HepG2 (cell line): Measurements from ENCODE around the gene LMAN2L. TPM values are rescaled to one million over a fixed set of nuclear protein-coding genes. Genes with fewer than 3 reads are reported as not detected.

Experiments used
- DPF2 ChIP-seq: sonication (generic); formaldehyde crosslinking; IDR thresholded peaks from 2 replicates; pipeline ENCODE4 v1.4.0; 2020; ENCODE audit warnings: mild to moderate bottlenecking, low read depth, missing genetic modification reagents, borderline replicate concordance
- EP300 ChIP-seq, 3 experiments: sonication (generic) in 1 of 3; formaldehyde crosslinking in 1 of 3; IDR thresholded peaks; 2 replicates each; pipeline versions ENCODE4 v1.5.1 to v1.6.1; 2011 to 2020; ENCODE audit warnings: low read depth in 2 of 3, low read length in 2 of 3, borderline replicate concordance in 1 of 3, improper control_type of control experiment in 1 of 3, mild to moderate bottlenecking in 1 of 3, missing genetic modification reagents in 1 of 3, moderate library complexity in 1 of 3
- HNRNPL ChIP-seq: fragments of 200-400 bp; formaldehyde crosslinking; IDR thresholded peaks from 2 replicates; pipeline ENCODE4 v1.6.1; 2017; ENCODE audit warnings: mild to moderate bottlenecking, low read depth, low read length
- MZF1 ChIP-seq: sonication (generic); formaldehyde crosslinking; IDR thresholded peaks from 2 replicates; pipeline ENCODE4 v1.8.1; 2023; ENCODE audit warnings: mild to moderate bottlenecking, missing genetic modification reagents, borderline replicate concordance
- RAD21 ChIP-seq: fragments of 450-650 bp; formaldehyde crosslinking; IDR thresholded peaks from 2 replicates; pipeline ENCODE4 v1.5.0; 2020; ENCODE audit warnings: mild to moderate bottlenecking
- RARG ChIP-seq: sonication (generic); formaldehyde crosslinking; IDR thresholded peaks from 2 replicates; pipeline ENCODE4 v1.4.0; 2020; ENCODE audit warnings: low read depth, mild to moderate bottlenecking, missing genetic modification reagents
- ZNF564 ChIP-seq: sonication (generic); formaldehyde crosslinking; IDR thresholded peaks from 2 replicates; pipeline ENCODE4 v1.8.1; 2023; ENCODE audit warnings: mild to moderate bottlenecking, missing genetic modification reagents
- polyA plus RNA-seq, 8 experiments: library from polyadenylated mRNA; depleted of rRNA in 3 of 8; stranded (reverse) in 7 of 8; unstranded in 1 of 8; fragments of >200 nt; fragmentation: Illumina TruSeq in 4 of 8; extraction: Trizol in 4 of 8; gene quantifications; 2 replicates each; pipeline versions ENCODE4 v1.2.1 to v1.2.3, GENCODE V29; 2011 to 2016; ENCODE audit warnings: low read depth in 4 of 8, missing spikeins in 1 of 8, mixed read lengths in 1 of 8; ENCODE audit not compliant: insufficient read depth in 1 of 8
- total RNA-seq, 5 experiments: library from RNA; depleted of rRNA; stranded (reverse); fragments of >200 nt; fragmentation: Illumina TruSeq; extraction: Trizol; gene quantifications; 2 replicates each; pipeline ENCODE4 v1.2.3, GENCODE V29; 2016; ENCODE audit warnings: low read depth in 1 of 5
- TF ChIP-seq, protein P1 (sequence below): sonication (generic); formaldehyde crosslinking; IDR thresholded peaks from 2 replicates; pipeline ENCODE4 v1.4.0; 2020; ENCODE audit warnings: missing genetic modification reagents, mild to moderate bottlenecking, borderline replicate concordance
- TF ChIP-seq, protein P2 (sequence below): sonication (generic); formaldehyde crosslinking; IDR thresholded peaks from 2 replicates; pipeline ENCODE4 v1.4.0; 2020; ENCODE audit warnings: mild to moderate bottlenecking, missing genetic modification reagents
- TF ChIP-seq, protein P3 (sequence below): sonication (generic); formaldehyde crosslinking; IDR thresholded peaks from 2 replicates; pipeline ENCODE4 v1.5.1; 2020; ENCODE audit warnings: mild to moderate bottlenecking, missing genetic modification reagents, moderate library complexity
- TF ChIP-seq, protein P4 (sequence below): sonication (generic); formaldehyde crosslinking; IDR thresholded peaks from 2 replicates; pipeline ENCODE4 v1.5.0; 2020; ENCODE audit warnings: mild to moderate bottlenecking, missing genetic modification reagents
- TF ChIP-seq, protein P5 (sequence below): sonication (generic); formaldehyde crosslinking; IDR thresholded peaks from 2 replicates; pipeline ENCODE4 v1.8.0; 2022; ENCODE audit warnings: mild to moderate bottlenecking, missing genetic modification reagents

Gene LMAN2L
- total and polyA plus RNA-seq, 2 of the 13 experiments (the other 11 are each of a cell fraction or from before 2014, with no cell fraction given), result 39.1 to 57.9 TPM

DNA sequence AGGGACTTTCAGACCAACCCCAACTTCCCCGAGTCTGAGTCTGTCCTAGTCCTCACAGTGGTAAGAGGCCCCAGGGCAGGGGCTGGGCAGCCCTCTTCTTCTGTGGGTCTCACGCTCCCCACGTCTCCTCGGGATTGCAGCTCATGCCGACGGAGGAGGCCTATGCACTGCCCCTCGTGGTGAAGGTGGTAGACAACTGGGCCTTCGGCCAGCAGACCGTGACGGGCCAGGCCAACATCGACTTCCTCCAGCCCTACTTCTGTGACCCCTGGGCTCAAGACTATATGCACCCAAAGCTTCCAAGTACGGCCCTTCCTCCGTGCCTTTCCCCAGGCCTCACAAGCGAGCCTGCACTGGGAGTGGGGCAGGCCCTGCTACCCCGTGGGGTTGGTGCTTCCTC, 44.3 kb downstream of the LMAN2L start (continued):
- TF ChIP-seq HNRNPL (no peak), RAD21 (0 out of 2 replicates have a peak, but pooled peaks have one; percentile 4), RARG (CRISPR knock-in tag) (no peak), EP300 (IDR thresholded peaks at IDR 0.05; ENCODE audit: low read depth in 2 of 2, low read length in 2 of 2) (no peak), EP300 (CRISPR knock-in tag; IDR thresholded peaks at IDR 0.05; ENCODE audit: borderline replicate concordance) (no peak), ZNF564 (CRISPR knock-in tag) (no peak), MZF1 (CRISPR knock-in tag) (no peak), DPF2 (CRISPR knock-in tag) (no peak)
- TF ChIP-seq, protein P1, sequence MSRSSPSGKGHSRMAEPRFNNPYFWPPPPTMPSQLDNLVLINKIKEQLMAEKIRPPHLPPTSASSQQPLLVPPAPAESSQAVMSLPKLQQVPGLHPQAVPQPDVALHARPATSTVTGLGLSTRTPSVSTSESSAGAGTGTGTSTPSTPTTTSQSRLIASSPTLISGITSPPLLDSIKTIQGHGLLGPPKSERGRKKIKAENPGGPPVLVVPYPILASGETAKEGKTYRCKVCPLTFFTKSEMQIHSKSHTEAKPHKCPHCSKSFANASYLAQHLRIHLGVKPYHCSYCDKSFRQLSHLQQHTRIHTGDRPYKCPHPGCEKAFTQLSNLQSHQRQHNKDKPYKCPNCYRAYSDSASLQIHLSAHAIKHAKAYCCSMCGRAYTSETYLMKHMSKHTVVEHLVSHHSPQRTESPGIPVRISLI (CRISPR knock-in tag), result no peak
- TF ChIP-seq, protein P2, sequence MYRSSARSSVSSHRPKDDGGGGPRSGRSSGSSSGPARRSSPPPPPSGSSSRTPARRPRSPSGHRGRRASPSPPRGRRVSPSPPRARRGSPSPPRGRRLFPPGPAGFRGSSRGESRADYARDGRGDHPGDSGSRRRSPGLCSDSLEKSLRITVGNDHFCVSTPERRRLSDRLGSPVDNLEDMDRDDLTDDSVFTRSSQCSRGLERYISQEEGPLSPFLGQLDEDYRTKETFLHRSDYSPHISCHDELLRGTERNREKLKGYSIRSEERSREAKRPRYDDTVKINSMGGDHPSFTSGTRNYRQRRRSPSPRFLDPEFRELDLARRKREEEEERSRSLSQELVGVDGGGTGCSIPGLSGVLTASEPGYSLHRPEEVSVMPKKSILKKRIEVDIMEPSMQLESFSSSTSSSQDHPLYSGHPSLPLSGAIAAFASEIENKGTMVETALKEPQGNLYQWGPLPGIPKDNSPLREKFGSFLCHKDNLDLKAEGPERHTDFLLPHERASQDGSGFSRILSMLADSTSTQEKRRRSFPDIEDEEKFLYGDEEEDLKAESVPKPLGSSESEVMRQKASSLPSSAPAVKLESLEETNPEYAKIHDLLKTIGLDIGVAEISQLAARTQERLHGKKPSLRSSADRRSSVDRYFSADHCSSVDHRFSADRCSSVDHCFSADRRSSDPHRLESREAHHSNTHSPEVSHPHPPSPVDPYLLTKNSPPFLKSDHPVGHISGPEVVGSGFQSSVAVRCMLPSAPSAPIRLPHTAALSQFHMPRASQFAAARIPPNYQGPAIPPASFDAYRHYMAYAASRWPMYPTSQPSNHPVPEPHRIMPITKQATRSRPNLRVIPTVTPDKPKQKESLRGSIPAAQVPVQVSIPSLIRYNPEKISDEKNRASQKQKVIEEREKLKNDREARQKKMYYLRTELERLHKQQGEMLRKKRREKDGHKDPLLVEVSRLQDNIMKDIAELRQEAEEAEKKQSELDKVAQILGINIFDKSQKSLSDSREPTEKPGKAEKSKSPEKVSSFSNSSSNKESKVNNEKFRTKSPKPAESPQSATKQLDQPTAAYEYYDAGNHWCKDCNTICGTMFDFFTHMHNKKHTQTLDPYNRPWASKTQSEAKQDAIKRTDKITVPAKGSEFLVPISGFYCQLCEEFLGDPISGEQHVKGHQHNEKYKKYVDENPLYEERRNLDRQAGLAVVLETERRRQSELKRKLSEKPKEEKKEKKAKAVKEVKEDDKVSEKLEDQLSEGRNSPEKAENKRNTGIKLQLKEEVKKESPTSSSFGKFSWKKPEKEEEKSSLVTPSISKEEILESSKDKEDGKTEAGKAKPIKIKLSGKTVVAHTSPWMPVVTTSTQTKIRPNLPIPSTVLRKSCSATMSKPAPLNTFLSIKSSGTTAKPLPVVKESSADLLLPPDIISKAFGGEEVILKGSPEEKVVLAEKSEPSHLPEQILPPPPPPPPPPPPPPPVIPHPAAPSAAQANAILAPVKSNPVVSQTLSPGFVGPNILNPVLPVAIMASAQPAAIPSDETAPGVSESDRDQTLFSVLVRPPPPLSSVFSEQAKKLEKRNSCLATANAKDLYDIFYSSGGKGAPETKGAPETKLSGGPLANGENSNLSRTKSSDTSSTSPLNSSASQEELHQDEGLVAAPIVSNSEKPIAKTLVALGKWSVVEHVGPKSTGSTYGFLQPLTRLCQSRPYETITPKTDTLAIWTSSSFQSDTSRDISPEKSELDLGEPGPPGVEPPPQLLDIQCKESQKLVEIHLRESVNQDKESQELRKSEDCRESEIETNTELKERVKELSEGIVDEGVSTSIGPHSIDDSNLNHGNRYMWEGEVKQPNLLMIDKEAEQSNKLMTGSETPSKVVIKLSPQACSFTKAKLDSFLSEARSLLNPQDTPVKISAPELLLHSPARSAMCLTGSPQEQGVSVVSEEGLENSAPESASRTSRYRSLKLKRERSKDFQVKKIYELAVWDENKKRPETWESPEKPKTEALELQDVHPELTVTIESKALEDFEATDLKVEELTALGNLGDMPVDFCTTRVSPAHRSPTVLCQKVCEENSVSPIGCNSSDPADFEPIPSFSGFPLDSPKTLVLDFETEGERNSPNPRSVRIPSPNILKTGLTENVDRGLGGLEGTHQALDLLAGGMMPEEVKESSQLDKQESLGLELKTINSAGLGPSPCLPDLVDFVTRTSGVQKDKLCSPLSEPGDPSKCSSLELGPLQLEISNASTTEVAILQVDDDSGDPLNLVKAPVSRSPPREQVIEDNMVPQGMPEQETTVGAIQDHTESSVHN (CRISPR knock-in tag), result no peak
- TF ChIP-seq, protein P3, sequence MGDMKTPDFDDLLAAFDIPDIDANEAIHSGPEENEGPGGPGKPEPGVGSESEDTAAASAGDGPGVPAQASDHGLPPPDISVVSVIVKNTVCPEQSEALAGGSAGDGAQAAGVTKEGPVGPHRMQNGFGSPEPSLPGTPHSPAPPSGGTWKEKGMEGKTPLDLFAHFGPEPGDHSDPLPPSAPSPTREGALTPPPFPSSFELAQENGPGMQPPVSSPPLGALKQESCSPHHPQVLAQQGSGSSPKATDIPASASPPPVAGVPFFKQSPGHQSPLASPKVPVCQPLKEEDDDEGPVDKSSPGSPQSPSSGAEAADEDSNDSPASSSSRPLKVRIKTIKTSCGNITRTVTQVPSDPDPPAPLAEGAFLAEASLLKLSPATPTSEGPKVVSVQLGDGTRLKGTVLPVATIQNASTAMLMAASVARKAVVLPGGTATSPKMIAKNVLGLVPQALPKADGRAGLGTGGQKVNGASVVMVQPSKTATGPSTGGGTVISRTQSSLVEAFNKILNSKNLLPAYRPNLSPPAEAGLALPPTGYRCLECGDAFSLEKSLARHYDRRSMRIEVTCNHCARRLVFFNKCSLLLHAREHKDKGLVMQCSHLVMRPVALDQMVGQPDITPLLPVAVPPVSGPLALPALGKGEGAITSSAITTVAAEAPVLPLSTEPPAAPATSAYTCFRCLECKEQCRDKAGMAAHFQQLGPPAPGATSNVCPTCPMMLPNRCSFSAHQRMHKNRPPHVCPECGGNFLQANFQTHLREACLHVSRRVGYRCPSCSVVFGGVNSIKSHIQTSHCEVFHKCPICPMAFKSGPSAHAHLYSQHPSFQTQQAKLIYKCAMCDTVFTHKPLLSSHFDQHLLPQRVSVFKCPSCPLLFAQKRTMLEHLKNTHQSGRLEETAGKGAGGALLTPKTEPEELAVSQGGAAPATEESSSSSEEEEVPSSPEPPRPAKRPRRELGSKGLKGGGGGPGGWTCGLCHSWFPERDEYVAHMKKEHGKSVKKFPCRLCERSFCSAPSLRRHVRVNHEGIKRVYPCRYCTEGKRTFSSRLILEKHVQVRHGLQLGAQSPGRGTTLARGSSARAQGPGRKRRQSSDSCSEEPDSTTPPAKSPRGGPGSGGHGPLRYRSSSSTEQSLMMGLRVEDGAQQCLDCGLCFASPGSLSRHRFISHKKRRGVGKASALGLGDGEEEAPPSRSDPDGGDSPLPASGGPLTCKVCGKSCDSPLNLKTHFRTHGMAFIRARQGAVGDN, result peak; percentile 34; the same call in 1 of the 2 replicates
- TF ChIP-seq, protein P4, sequence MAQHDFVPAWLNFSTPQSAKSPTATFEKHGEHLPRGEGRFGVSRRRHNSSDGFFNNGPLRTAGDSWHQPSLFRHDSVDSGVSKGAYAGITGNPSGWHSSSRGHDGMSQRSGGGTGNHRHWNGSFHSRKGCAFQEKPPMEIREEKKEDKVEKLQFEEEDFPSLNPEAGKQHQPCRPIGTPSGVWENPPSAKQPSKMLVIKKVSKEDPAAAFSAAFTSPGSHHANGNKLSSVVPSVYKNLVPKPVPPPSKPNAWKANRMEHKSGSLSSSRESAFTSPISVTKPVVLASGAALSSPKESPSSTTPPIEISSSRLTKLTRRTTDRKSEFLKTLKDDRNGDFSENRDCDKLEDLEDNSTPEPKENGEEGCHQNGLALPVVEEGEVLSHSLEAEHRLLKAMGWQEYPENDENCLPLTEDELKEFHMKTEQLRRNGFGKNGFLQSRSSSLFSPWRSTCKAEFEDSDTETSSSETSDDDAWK (CRISPR knock-in tag), result no peak
- TF ChIP-seq, protein P5, sequence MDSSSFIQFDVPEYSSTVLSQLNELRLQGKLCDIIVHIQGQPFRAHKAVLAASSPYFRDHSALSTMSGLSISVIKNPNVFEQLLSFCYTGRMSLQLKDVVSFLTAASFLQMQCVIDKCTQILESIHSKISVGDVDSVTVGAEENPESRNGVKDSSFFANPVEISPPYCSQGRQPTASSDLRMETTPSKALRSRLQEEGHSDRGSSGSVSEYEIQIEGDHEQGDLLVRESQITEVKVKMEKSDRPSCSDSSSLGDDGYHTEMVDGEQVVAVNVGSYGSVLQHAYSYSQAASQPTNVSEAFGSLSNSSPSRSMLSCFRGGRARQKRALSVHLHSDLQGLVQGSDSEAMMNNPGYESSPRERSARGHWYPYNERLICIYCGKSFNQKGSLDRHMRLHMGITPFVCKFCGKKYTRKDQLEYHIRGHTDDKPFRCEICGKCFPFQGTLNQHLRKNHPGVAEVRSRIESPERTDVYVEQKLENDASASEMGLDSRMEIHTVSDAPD, result no peak
